HG02840 (cell line): ENCODE data around the gene CLTRN.
"Not testable (repeated sequence)": the region's sequence is repeated elsewhere in the genome, so short reads cannot be mapped to it uniquely, and the experiment has no call there.

Experiments used
- ATAC-seq: cut with Tn5 transposase; IDR thresholded peaks from one replicate; pipeline ENCODE4 v1.9.1; 2021; ENCODE audit warnings: mild to moderate bottlenecking, moderate library complexity, moderate number of reproducible peaks; ENCODE audit not compliant: unreplicated experiment, low FRiP score

CLTRN gene

GRCh38 chrX:15654804-15655203, 9.8 kb downstream of the CLTRN start:
- ATAC-seq, result not testable (repeated sequence)

- no peak for ATAC-seq
Measured at GRCh38 chrX:15653961-15654360, 10.6 kb downstream of the CLTRN start.

DNA sequence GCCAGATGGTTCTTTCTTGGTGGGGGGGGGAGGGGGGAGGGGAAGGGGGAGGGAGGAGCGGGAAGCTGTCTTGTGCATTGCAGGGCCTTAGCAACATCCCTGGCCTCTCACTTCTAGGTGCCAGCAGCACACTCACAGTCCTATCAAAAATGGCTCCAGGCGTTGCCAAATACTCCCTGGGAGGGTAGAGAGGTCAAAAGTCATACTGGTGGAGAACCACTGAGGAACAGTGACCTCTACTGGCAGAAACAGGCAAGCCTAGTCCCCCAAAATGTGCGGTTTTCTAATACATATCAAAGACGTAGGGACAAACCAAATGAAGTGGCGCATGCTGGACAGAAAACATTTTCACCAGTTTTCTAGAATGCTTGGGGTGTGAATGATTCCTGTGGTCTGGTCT, 17.1 kb downstream of the CLTRN start:
- ATAC-seq, result not testable (repeated sequence)

- ATAC-seq, result no peak
Measured at GRCh38 chrX:15646543-15646942, 18.1 kb downstream of the CLTRN start.

- no peak for ATAC-seq
Measured at GRCh38 chrX:15646031-15646430, 18.6 kb downstream of the CLTRN start.

DNA sequence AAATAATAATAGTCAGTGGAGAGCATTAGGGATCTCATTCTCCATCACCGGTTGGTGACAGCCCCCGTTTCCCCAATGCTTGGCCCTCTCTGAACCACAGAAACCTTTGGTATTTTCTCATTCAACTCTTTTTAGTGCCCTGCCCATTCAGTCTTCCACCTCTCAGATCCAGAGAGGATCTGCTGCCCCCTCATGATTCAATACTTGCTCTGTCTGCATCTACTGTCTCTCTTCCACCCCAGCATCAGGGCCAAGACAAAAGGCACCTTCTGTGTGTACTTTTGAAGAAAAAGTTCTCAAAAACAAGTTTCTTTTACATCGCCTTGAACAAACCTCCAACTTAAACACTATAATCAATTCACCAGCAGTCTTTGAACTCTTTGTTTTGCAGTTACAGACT, 19.3 kb downstream of the CLTRN start:
- no peak for ATAC-seq

- no peak for ATAC-seq
Measured at GRCh38 chrX:15644560-15644872, 20.1 kb downstream of the CLTRN start.

DNA sequence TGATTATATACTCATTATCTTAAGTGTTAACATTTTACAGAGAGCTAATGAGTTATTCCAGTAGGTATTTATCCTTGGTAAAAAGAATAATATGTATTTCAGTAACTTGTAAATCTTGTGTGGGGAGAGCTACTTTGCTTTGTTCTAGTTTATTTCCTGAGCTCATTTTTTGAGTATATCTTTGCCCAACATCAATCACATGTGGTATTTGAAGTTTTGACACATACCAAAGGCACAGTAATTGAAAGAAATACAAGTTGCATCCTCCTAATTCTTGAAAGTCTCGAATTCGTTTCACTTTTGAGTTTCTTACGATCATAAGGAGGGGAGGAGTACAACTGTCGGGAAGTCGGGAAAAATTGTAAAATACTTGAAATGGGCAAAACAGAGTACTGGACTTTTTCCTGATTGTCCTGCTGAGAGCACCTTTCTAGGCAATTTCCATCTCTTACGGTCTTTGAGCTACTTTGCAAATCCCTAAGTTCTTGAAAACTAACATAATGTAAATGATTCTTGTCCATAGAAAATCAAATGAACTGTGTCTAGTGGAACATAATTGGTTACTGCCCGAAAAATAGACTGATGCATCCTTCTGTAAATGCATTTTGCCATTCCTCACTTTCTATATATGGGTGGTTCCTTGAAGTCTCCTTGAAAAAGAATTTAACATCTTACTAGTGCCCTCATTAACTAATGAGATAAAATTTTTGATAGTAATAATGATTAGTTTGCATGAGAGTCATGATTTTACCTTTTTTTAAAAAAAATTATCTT, 20.6 kb downstream of the CLTRN start:
- ATAC-seq, result no peak

- ATAC-seq, result no peak
Measured at GRCh38 chrX:15631637-15632036, 33.0 kb downstream of the CLTRN start.

DNA sequence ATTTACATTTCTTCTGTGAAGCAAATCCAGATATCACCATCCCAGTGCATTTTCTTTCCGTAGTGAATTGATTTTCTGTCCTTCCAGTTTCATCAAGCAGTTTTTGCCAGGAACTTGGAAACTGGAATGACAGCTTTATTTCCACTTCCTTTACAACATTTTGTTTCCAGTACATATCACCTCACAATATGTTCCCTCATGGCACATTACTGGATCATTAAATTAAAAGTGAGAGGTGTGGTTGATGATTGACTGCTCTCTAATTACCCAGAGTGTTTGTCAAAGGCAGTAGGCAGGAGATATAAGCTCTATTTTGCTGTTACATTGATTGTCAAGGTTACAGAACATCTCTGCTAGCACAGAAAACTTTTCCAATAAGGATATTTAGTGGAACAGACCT, 41.6 kb downstream of the CLTRN start:
- ATAC-seq, result no peak

- no peak for ATAC-seq
Measured at GRCh38 chrX:15619053-15619755, 45.4 kb downstream of the CLTRN start.

- no peak for ATAC-seq
Measured at GRCh38 chrX:15617111-15617510, 47.5 kb downstream of the CLTRN start.

DNA sequence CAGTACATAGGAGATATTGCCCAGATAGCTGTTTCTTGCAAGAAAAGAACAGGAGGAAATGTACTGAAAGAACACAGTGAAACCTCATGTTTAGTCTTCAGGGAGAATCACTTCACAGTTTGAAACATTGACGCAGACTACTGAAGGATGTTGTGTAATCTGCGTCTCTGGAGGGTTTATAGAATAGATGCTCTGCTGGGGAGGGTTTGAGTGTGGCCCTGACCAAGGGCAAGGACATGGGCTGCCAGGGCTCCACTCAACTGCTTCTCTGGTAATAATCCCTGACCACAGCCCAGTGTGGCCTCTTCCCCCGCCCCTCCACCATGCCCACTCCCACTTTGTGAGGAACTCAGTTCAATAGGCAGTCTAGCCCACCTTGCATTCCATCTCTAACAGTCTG, 48.1 kb downstream of the CLTRN start:
- no peak for ATAC-seq

DNA sequence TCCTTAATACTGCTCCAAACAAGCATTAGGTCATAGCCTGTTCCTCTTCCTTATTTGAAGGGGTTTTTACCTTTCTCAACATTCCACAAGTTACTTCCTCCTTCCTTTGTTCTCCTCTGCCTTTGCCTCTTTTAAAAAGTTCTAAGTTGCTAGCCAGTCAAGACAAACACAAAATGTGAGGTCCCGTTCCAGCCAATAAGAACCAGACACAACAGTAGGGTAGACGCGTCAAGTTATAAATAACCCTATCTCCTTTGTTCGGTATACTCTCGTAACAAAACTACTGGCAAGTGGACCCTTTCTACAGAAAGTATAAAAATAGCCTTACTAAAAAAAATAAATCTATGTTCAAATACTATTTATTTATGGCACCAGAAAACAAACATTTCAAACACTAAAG, 57.5 kb downstream of the CLTRN start:
- no peak for ATAC-seq

DNA sequence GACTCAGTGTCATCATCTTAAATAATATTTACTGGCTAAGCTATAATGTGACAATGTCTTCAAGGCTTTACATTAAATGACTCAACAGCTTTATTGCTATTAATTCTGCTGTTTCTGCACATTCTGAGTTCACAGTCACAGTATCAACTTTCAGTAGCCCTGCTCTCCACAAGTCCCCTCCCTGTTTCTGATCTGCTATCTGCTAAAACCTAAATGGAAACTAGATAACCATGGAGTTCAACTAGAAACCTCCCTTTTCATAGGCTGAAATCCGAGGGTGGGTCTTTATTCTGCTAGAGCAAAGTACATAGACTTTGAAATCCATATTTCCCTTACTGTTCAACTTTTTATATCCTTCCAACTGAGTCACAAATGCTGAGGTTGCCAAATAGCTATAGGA, 58.5 kb downstream of the CLTRN start:
- no peak for ATAC-seq

DNA sequence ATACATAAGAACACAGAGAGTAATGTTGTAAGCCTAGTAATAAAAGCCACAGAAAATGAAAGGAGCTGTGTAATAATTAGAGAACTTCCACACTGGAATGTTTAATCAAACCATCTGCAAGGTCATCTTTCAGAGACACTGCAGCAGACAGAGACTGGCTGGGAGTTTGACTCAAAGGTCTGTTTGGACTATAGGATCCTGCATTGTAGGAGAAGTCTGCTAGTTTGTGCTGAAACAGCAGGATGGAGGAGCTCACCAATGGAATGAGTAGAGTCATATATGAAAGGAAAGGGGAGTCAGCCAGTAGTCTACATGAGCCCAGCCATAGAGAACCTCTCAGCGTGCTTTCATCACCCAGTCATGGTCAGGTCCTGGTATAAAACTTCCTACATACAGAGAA, 59.4 kb downstream of the CLTRN start:
- no peak for ATAC-seq

- no peak for ATAC-seq
Measured at GRCh38 chrX:15602761-15603160, 61.8 kb downstream of the CLTRN start.

DNA sequence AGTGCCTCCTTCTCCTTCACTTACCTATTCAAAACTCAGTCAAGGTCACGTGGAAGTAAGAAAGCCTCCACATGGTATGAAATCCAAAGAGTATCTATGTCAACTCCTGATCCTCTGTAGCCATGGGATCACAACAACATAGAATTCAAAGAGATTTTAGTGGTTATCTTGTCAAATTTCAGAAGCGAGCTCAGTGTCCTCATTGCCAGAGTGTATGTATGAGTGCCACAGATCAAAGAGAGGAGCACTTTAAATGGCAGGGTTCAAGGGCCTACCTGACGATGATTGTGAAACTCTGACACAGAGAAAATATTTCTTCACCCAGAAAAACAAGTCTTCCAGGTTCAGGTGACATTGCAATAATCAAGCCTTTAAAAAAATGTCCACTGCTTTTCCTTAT, 62.7 kb downstream of the CLTRN start:
- no peak for ATAC-seq

- no peak for ATAC-seq
Measured at GRCh38 chrX:15600745-15601144, 63.9 kb downstream of the CLTRN start, which contains the start of gene ACE2. TSS of gene ACE2 (minus strand) at chrX:15600960. CDS start at chrX:15600911, 49 bp downstream.

- no peak for ATAC-seq
Measured at GRCh38 chrX:15600049-15600448, 64.6 kb downstream of the CLTRN start.

GRCh38 chrX:15599461-15599860, 65.1 kb downstream of the CLTRN start:
- no peak for ATAC-seq

- ATAC-seq, result no peak
Measured at GRCh38 chrX:15598026-15598425, 66.6 kb downstream of the CLTRN start.
